ENCODE data around the gene SYT14.

Gene SYT14

DNA sequence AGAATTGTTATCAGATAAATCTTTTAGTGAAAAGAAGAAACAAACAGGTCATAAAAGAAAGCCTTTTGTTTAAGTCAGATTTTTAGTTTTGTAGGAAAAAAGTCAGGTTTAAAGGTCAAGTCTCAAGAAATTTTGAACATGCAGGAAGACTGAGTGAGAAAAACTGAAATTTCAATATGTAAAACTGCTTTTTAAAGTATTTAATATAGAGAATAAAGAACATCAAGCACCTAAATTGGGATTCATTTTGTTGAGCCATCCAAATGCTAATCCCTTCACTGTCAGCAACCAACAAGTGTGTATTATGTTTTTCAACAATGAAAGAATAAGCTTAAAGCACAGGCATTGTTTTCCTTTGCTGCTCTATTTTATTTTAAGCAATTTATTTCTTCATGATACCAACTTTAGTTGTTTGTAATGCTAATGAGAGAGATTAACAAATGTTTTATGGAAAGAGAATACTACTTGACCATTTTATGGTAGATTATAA is 179.7 kb downstream of the SYT14 start:
- no peaks in the 10 kb centered on the region for H3K79me2 ChIP-seq (ENCODE audit: control insufficient read depth, insufficient read depth, low read length)
- no peak overlapping the region for H3K23ac ChIP-seq (ENCODE audit: low read length)
- H3K18ac ChIP-seq (ENCODE audit: low read length) = no peak overlapping the region
- no peak overlapping the region for H3K56ac ChIP-seq (ENCODE audit: low read length)
- H2BK120ac ChIP-seq (ENCODE audit: low read depth, low read length) = no peak overlapping the region
- no peaks in the 10 kb centered on the region for H3K4me1 ChIP-seq (ENCODE audit: control insufficient read depth, low read depth, low read length)
- no peak overlapping the region for H4K5ac ChIP-seq (ENCODE audit: low read length)
- H3K4me2 ChIP-seq (ENCODE audit: low read length) = no peak overlapping the region
- H3K27ac ChIP-seq (ENCODE audit: low read depth, low read length) = no peak overlapping the region
- no peak overlapping the region for H2AK5ac ChIP-seq (ENCODE audit: low read length)
- H3K9ac ChIP-seq (ENCODE audit: low read length) = no peak overlapping the region
- no peak overlapping the region for H3K4ac ChIP-seq (ENCODE audit: low read depth, low read length)
- H2BK15ac ChIP-seq (replicated peaks; ENCODE audit: low read depth) = no peak overlapping the region
- no peak overlapping the region for H4K8ac ChIP-seq (ENCODE audit: low read depth, low read length)
- H2BK5ac ChIP-seq (ENCODE audit: low read length) = no peak overlapping the region
- no peaks in the 10 kb centered on the region for H3K79me1 ChIP-seq (ENCODE audit: low read length)
- H3K4me3 ChIP-seq (ENCODE audit: low read length) = no peak overlapping the region
- H3K36me3 ChIP-seq (ENCODE audit: control insufficient read depth, insufficient read depth, low read length) = no peaks in the 10 kb centered on the region
- DNase-seq = no peak
- no peaks in the 10 kb centered on the region for H3K27me3 ChIP-seq (ENCODE audit: insufficient read depth, low read length, poor library complexity)

DNA sequence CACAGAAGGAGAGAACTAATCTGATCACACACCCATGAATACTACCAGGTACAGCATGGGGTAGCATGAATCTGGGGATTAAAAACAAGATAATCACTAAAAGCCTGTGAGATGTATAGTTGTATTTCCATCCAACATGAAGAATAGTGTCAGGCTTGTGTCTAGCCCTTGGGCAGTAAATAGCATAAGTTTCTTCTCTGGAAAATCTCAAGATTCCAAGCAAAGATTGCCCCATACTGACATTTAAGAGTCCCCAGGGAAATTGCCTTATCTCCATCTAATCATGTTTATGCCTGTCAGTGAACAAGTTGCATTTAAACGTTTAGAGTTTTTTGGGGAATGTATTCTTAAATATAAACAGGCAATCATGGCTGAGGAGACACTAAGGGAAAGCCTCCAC is 185.4 kb downstream of the SYT14 start:
- H3K4me2 ChIP-seq (ENCODE audit: low read length) = no peak overlapping the region
- no CpG with 5 or more reads among the region's 1 CpG for WGBS (ENCODE audit: extremely low coverage, insufficient coverage, low lambda C conversion rate)
- DNase-seq = no peak

DNA sequence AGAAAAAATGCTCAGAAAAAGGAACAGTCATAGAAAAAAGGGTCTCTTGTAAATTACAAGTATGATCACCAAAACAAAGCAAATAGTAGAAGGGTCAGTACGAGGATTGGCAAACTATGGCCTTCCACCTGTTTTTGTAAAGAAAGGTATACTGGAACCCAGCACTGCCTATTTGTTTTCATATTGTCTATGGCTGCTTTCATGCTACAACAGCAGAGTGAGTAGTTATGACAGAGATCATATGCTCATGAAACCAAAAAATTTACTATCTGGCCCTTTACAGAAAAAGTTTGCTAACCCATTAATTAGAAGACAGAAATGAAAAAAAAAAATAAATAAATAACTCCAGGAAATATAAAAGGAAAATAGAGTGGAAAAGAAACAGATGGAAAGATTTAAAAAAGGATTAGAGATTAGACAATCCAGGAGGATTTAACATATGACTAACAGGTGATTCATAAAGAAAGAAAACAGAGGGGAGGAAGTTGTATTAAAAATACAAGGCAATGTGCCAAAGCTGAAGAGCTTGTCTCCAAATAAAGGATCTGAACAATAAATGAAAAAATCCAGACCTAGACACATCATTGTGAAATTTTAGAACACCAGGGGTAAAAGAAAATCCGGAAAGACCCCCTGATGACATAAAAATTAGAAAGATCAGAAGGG is 186.0 kb downstream of the SYT14 start:
- H3K23ac ChIP-seq (ENCODE audit: low read length) = no peak overlapping the region
- no peak for DNase-seq
- H4K5ac ChIP-seq (ENCODE audit: low read length) = no peak overlapping the region
- H3K56ac ChIP-seq (ENCODE audit: low read length) = no peak overlapping the region
- H3K9ac ChIP-seq (ENCODE audit: low read length) = no peak overlapping the region
- H3K36me3 ChIP-seq (ENCODE audit: control insufficient read depth, insufficient read depth, low read length) = no peaks in the 10 kb centered on the region
- no peak overlapping the region for H3K4me2 ChIP-seq (ENCODE audit: low read length)
- H3K4me3 ChIP-seq (ENCODE audit: low read length) = no peak overlapping the region
- no peak overlapping the region for H2BK15ac ChIP-seq (replicated peaks; ENCODE audit: low read depth)
- no peak overlapping the region for H2BK120ac ChIP-seq (ENCODE audit: low read depth, low read length)
- no peak overlapping the region for H3K4ac ChIP-seq (ENCODE audit: low read depth, low read length)
- no peak overlapping the region for H3K18ac ChIP-seq (ENCODE audit: low read length)
- no peak overlapping the region for H2BK5ac ChIP-seq (ENCODE audit: low read length)
- H3K27ac ChIP-seq (ENCODE audit: low read depth, low read length) = no peak overlapping the region
- no peak overlapping the region for H4K8ac ChIP-seq (ENCODE audit: low read depth, low read length)
- WGBS (ENCODE audit: extremely low coverage, insufficient coverage, low lambda C conversion rate) = no CpG with 5 or more reads among the region's 2 CpGs
- H3K79me1 ChIP-seq (ENCODE audit: low read length) = no peaks in the 10 kb centered on the region
- H3K27me3 ChIP-seq (ENCODE audit: insufficient read depth, low read length, poor library complexity) = no peaks in the 10 kb centered on the region
- H3K79me2 ChIP-seq (ENCODE audit: control insufficient read depth, insufficient read depth, low read length) = no peaks in the 10 kb centered on the region
- H3K4me1 ChIP-seq (ENCODE audit: control insufficient read depth, low read depth, low read length) = no peaks in the 10 kb centered on the region
- H2AK5ac ChIP-seq (ENCODE audit: low read length) = no peak overlapping the region

More for the DNA sequence above, 185.4 kb downstream of the SYT14 start:
- no peaks in the 10 kb centered on the region for H3K27me3 ChIP-seq (ENCODE audit: insufficient read depth, low read length, poor library complexity)
- H3K23ac ChIP-seq (ENCODE audit: low read length) = no peak overlapping the region
- H2BK15ac ChIP-seq (replicated peaks; ENCODE audit: low read depth) = no peak overlapping the region
- no peaks in the 10 kb centered on the region for H3K4me1 ChIP-seq (ENCODE audit: control insufficient read depth, low read depth, low read length)
- no peaks in the 10 kb centered on the region for H3K79me2 ChIP-seq (ENCODE audit: control insufficient read depth, insufficient read depth, low read length)
- no peak overlapping the region for H3K4ac ChIP-seq (ENCODE audit: low read depth, low read length)
- no peaks in the 10 kb centered on the region for H3K79me1 ChIP-seq (ENCODE audit: low read length)
- no peaks in the 10 kb centered on the region for H3K36me3 ChIP-seq (ENCODE audit: control insufficient read depth, insufficient read depth, low read length)
- H3K56ac ChIP-seq (ENCODE audit: low read length) = no peak overlapping the region
- no peak overlapping the region for H4K8ac ChIP-seq (ENCODE audit: low read depth, low read length)
- no peak overlapping the region for H2AK5ac ChIP-seq (ENCODE audit: low read length)
- H3K4me3 ChIP-seq (ENCODE audit: low read length) = no peak overlapping the region
- no peak overlapping the region for H3K9ac ChIP-seq (ENCODE audit: low read length)
- H2BK120ac ChIP-seq (ENCODE audit: low read depth, low read length) = no peak overlapping the region
- no peak overlapping the region for H3K18ac ChIP-seq (ENCODE audit: low read length)
- no peak overlapping the region for H2BK5ac ChIP-seq (ENCODE audit: low read length)
- H4K5ac ChIP-seq (ENCODE audit: low read length) = no peak overlapping the region
- no peak overlapping the region for H3K27ac ChIP-seq (ENCODE audit: low read depth, low read length)

DNA sequence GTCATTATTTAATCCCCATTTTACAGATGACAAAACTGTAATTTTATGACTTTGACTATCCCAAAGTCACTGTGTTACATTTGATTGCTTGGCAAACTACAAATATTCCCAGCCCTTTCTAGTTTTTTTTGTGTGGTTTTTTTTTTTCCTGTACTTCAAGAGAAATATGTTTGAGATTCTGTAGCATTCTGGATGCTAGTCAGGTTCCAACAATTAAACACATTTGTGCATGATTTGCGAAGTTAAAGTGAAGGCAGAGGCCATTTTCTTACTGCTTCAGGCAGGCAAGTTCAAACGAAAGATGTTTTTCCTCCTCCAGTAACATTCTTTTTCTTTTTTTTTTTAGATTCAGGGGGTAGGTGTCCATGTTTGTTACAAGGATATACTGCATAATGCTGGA is 186.7 kb downstream of the SYT14 start:
- Histone ChIP-seq H3K4ac (ENCODE audit: low read depth, low read length) (no peak overlapping the region), H3K27ac (ENCODE audit: low read depth, low read length) (no peak overlapping the region), H4K5ac (ENCODE audit: low read length) (no peak overlapping the region), H3K79me2 (ENCODE audit: control insufficient read depth, insufficient read depth, low read length) (no peaks in the 10 kb centered on the region), H3K36me3 (ENCODE audit: control insufficient read depth, insufficient read depth, low read length) (no peaks in the 10 kb centered on the region), H3K23ac (ENCODE audit: low read length) (no peak overlapping the region), H2BK15ac (replicated peaks; ENCODE audit: low read depth) (no peak overlapping the region), H2BK5ac (ENCODE audit: low read length) (no peak overlapping the region), H3K4me2 (ENCODE audit: low read length) (no peak overlapping the region), H2AK5ac (ENCODE audit: low read length) (no peak overlapping the region), H3K79me1 (ENCODE audit: low read length) (no peaks in the 10 kb centered on the region), H4K8ac (ENCODE audit: low read depth, low read length) (no peak overlapping the region), H3K18ac (ENCODE audit: low read length) (no peak overlapping the region), H3K9ac (ENCODE audit: low read length) (no peak overlapping the region), H3K56ac (ENCODE audit: low read length) (no peak overlapping the region), H3K4me3 (ENCODE audit: low read length) (no peak overlapping the region), H2BK120ac (ENCODE audit: low read depth, low read length) (no peak overlapping the region), H3K27me3 (ENCODE audit: insufficient read depth, low read length, poor library complexity) (no peaks in the 10 kb centered on the region), H3K4me1 (ENCODE audit: control insufficient read depth, low read depth, low read length) (no peaks in the 10 kb centered on the region)
- WGBS (ENCODE audit: extremely low coverage, insufficient coverage, low lambda C conversion rate) = no CpG with 5 or more reads among the region's 2 CpGs
- no peak for DNase-seq

DNA sequence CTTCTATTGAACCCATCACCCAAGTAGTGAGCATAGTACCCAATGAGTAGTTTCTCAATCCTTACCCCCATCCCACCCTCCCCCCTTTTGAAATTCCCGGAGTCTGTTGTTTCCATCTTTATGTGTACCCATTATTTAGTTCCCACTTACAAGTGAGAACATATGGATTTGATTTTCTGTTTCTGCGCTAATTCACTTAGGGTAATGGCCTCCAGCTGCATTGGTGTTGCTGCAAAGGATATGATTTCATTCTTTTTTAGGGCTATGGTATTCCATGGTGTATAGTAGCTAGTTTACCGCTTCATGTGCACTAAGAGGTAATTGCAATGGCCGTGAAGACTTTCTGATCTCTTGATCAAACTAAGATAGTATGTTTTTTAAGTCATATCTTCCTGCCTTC is 187.1 kb downstream of the SYT14 start:
- no peak for DNase-seq
- H3K4me1 ChIP-seq (ENCODE audit: control insufficient read depth, low read depth, low read length) = no peaks in the 10 kb centered on the region
- no peak overlapping the region for H3K4me3 ChIP-seq (ENCODE audit: low read length)

DNA sequence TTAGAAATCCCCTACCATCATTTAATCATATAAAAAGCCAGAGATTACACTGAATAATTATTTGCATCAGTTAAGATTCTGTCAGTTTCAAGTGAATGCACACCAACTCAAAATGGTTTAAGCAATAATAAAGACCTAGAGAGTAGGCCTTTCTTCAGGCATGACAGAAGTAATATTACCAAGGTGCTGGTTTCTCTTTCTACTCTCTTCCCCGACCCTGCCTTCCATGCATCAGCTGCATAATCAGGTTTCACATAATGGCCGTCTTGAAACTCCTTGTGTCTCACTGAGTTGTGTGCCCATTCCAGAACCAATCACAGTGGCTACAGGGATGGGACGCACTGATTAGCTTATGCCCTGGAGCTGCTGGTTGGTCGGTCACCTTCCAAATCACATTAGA is 191.1 kb downstream of the SYT14 start:
- no peaks in the 10 kb centered on the region for H3K4me1 ChIP-seq (ENCODE audit: control insufficient read depth, low read depth, low read length)
- no peak overlapping the region for H3K18ac ChIP-seq (ENCODE audit: low read length)
- H3K79me1 ChIP-seq (ENCODE audit: low read length) = no peaks in the 10 kb centered on the region
- H3K56ac ChIP-seq (ENCODE audit: low read length) = no peak overlapping the region
- no peak overlapping the region for H3K23ac ChIP-seq (ENCODE audit: low read length)
- H3K36me3 ChIP-seq (ENCODE audit: control insufficient read depth, insufficient read depth, low read length) = no peaks in the 10 kb centered on the region
- no peak for DNase-seq
- no peak overlapping the region for H4K8ac ChIP-seq (ENCODE audit: low read depth, low read length)
- no peak overlapping the region for H3K4ac ChIP-seq (ENCODE audit: low read depth, low read length)
- no peaks in the 10 kb centered on the region for H3K79me2 ChIP-seq (ENCODE audit: control insufficient read depth, insufficient read depth, low read length)
- WGBS (ENCODE audit: extremely low coverage, insufficient coverage, low lambda C conversion rate) = no CpG with 5 or more reads among the region's 4 CpGs
- no peak overlapping the region for H4K5ac ChIP-seq (ENCODE audit: low read length)
- H2BK15ac ChIP-seq (replicated peaks; ENCODE audit: low read depth) = no peak overlapping the region
- no peak overlapping the region for H3K27ac ChIP-seq (ENCODE audit: low read depth, low read length)
- no peak overlapping the region for H3K4me3 ChIP-seq (ENCODE audit: low read length)
- H2AK5ac ChIP-seq (ENCODE audit: low read length) = no peak overlapping the region
- H2BK5ac ChIP-seq (ENCODE audit: low read length) = no peak overlapping the region
- no peak overlapping the region for H3K4me2 ChIP-seq (ENCODE audit: low read length)
- H3K9ac ChIP-seq (ENCODE audit: low read length) = no peak overlapping the region
- no peak overlapping the region for H2BK120ac ChIP-seq (ENCODE audit: low read depth, low read length)
- H3K27me3 ChIP-seq (ENCODE audit: insufficient read depth, low read length, poor library complexity) = no peaks in the 10 kb centered on the region

More for the DNA sequence above, 187.1 kb downstream of the SYT14 start:
- H4K5ac ChIP-seq (ENCODE audit: low read length) = no peak overlapping the region
- no peak overlapping the region for H3K4me2 ChIP-seq (ENCODE audit: low read length)
- no peak overlapping the region for H3K27ac ChIP-seq (ENCODE audit: low read depth, low read length)
- no peak overlapping the region for H2AK5ac ChIP-seq (ENCODE audit: low read length)
- H4K8ac ChIP-seq (ENCODE audit: low read depth, low read length) = no peak overlapping the region
- no peak overlapping the region for H3K18ac ChIP-seq (ENCODE audit: low read length)
- H2BK5ac ChIP-seq (ENCODE audit: low read length) = no peak overlapping the region
- H3K79me2 ChIP-seq (ENCODE audit: control insufficient read depth, insufficient read depth, low read length) = no peaks in the 10 kb centered on the region
- H3K4ac ChIP-seq (ENCODE audit: low read depth, low read length) = no peak overlapping the region
- no peak overlapping the region for H3K9ac ChIP-seq (ENCODE audit: low read length)
- H3K79me1 ChIP-seq (ENCODE audit: low read length) = no peaks in the 10 kb centered on the region
- no peak overlapping the region for H3K56ac ChIP-seq (ENCODE audit: low read length)
- no CpG with 5 or more reads among the region's 4 CpGs for WGBS (ENCODE audit: extremely low coverage, insufficient coverage, low lambda C conversion rate)
- H3K36me3 ChIP-seq (ENCODE audit: control insufficient read depth, insufficient read depth, low read length) = no peaks in the 10 kb centered on the region
- no peak overlapping the region for H2BK15ac ChIP-seq (replicated peaks; ENCODE audit: low read depth)
- no peaks in the 10 kb centered on the region for H3K27me3 ChIP-seq (ENCODE audit: insufficient read depth, low read length, poor library complexity)
- H2BK120ac ChIP-seq (ENCODE audit: low read depth, low read length) = no peak overlapping the region
- H3K23ac ChIP-seq (ENCODE audit: low read length) = no peak overlapping the region

Measured in mesendoderm (in vitro differentiated cells).